GM12891 (cell line): Measurements from ENCODE around the gene PDGFC.

Experiments
- DNase-seq: peaks from one replicate; pipeline ENCODE4 v3.0.0; 2011; ENCODE audit warnings: low spot score; ENCODE audit not compliant: insufficient read length
- FAIRE-seq: peaks from 2 replicates; lab custom pipeline; 2011; peaks lifted over from hg19 to GRCh38; lab: Jason Lieb, UNC
- PAX5 ChIP-seq: IDR thresholded peaks from 2 replicates; pipeline ENCODE4 v1.6.1; 2011; ENCODE audit warnings: low read length, moderate library complexity, mild to moderate bottlenecking; ENCODE audit not compliant: insufficient read depth, severe bottlenecking
- POLR2A ChIP-seq: IDR thresholded peaks from 2 replicates; pipeline ENCODE4 v1.6.1; 2011; ENCODE audit warnings: low read depth, low read length, control low read depth
- POLR2AphosphoS5 ChIP-seq: IDR thresholded peaks from 2 replicates; pipeline ENCODE4 v1.6.1; 2011; ENCODE audit warnings: low read depth, low read length, control low read depth
- POU2F2 ChIP-seq: IDR thresholded peaks from 2 replicates; pipeline ENCODE4 v1.6.1; 2011; ENCODE audit warnings: low read depth, mild to moderate bottlenecking, control low read depth, low read length, moderate library complexity
- SPI1 ChIP-seq: IDR thresholded peaks from 2 replicates; pipeline ENCODE4 v1.6.1; 2011; ENCODE audit warnings: low read depth, low read length, control low read depth
- TAF1 ChIP-seq: IDR thresholded peaks from 2 replicates; pipeline ENCODE4 v1.6.1; 2011; ENCODE audit warnings: low read depth, low read length, control low read depth

Gene PDGFC

GRCh38 chr4:156779774-156780173 is 191.8 kb downstream of the PDGFC start:
- TF ChIP-seq POLR2AphosphoS5, result no peak
- no peak for TF ChIP-seq TAF1
- TF ChIP-seq SPI1, result no peak
- no peak for TF ChIP-seq POU2F2
- TF ChIP-seq PAX5, result no peak
- TF ChIP-seq POLR2A, result no peak
- DNase-seq (no peak), FAIRE-seq (no peak)

GRCh38 chr4:156779042-156779441 is 192.6 kb downstream of the PDGFC start:
- FAIRE-seq, result no peak
- TF ChIP-seq POLR2AphosphoS5 (no peak), SPI1 (no peak), TAF1 (no peak), POU2F2 (no peak), PAX5 (no peak), POLR2A (no peak)
- DNase-seq, result no peak

GRCh38 chr4:156778606-156779005 is 193.0 kb downstream of the PDGFC start:
- DNase-seq, result no peak
- TF ChIP-seq SPI1, result no peak
- no peak for TF ChIP-seq POLR2AphosphoS5
- no peak for TF ChIP-seq POLR2A
- no peak for TF ChIP-seq PAX5
- TF ChIP-seq POU2F2, result no peak
- TF ChIP-seq TAF1, result no peak
- FAIRE-seq, result no peak

GRCh38 chr4:156778093-156778492 is 193.5 kb downstream of the PDGFC start:
- TF ChIP-seq SPI1 (no peak), TAF1 (no peak), POLR2A (no peak), PAX5 (no peak), POU2F2 (no peak)
- FAIRE-seq, result no peak
- DNase-seq, result no peak

- FAIRE-seq (no peak), DNase-seq (no peak)
- TF ChIP-seq POLR2AphosphoS5 (no peak), POU2F2 (no peak), TAF1 (no peak), SPI1 (no peak; the same call in 1 of the 2 replicates), PAX5 (no peak), POLR2A (no peak)
Observed at GRCh38 chr4:156775813-156776212, 195.8 kb downstream of the PDGFC start.

GRCh38 chr4:156774422-156774821 is 197.2 kb downstream of the PDGFC start:
- no peak for TF ChIP-seq POLR2AphosphoS5
- no peak for TF ChIP-seq TAF1
- no peak for TF ChIP-seq SPI1
- DNase-seq (no peak), FAIRE-seq (no peak)

- FAIRE-seq (no peak), DNase-seq (no peak)
- TF ChIP-seq POU2F2 (no peak), TAF1 (no peak)
Observed at GRCh38 chr4:156773648-156774357, 197.8 kb downstream of the PDGFC start.

GRCh38 chr4:156771171-156771837 is 200.3 kb downstream of the PDGFC start:
- TF ChIP-seq POU2F2 (no peak), PAX5 (no peak), POLR2A (no peak), SPI1 (no peak), POLR2AphosphoS5 (no peak), TAF1 (no peak)
- DNase-seq (no peak), FAIRE-seq (no peak)

GRCh38 chr4:156770140-156770539 is 201.5 kb downstream of the PDGFC start:
- FAIRE-seq (no peak), DNase-seq (no peak)
- no peak for TF ChIP-seq POLR2A
- no peak for TF ChIP-seq POLR2AphosphoS5
- no peak for TF ChIP-seq PAX5
- TF ChIP-seq TAF1, result no peak
- no peak for TF ChIP-seq SPI1
- TF ChIP-seq POU2F2, result no peak

GRCh38 chr4:156767911-156768415 is 203.6 kb downstream of the PDGFC start:
- TF ChIP-seq POLR2AphosphoS5 (no peak), TAF1 (no peak), PAX5 (no peak), POU2F2 (no peak), POLR2A (no peak), SPI1 (no peak)
- no peak for DNase-seq
- no peak for FAIRE-seq
